ENCODE measurements around the gene HPS4.

- TF ChIP-seq CTCF (IDR thresholded peaks at IDR 0.05), result no peak
- TF ChIP-seq REST (IDR thresholded peaks at IDR 0.05; ENCODE audit: insufficient read depth in 1 of 2, low read depth in 2 of 2, low read length in 1 of 2), result no peak
- no peak for TF ChIP-seq POLR2AphosphoS5 (IDR thresholded peaks at IDR 0.05; ENCODE audit: low read depth, low read length)
- no peak for TF ChIP-seq TCF7L2 (IDR thresholded peaks at IDR 0.05; ENCODE audit: low read depth, low read length)
- TF ChIP-seq SIN3A (IDR thresholded peaks at IDR 0.05; ENCODE audit: borderline replicate concordance, insufficient read depth, low read depth, low read length), result no peak
Observed at GRCh38 chr22:26430600-26430999, 53.0 kb downstream of the HPS4 start.

All from Panc1 (cell line).